ENCODE data around the gene NFKB1. TPM values are rescaled to one million over a fixed set of nuclear protein-coding genes. Genes with fewer than 3 reads are reported as not detected.

The NFKB1 gene
- total and polyA plus RNA-seq, 9 of the 15 experiments (the other 6 are each of a cell fraction or from before 2014, with no cell fraction given), result 2.4 to 14.5 (median 10.3) TPM

GRCh38 chr4:102579794-102580462 is 78.8 kb downstream of the NFKB1 start:
- no TSS peak for BruUV-seq (replicated peaks)

More at GRCh38 chr4:102579794-102580462, 78.8 kb downstream of the NFKB1 start:
- Histone ChIP-seq H3K79me2 (ENCODE audit: control insufficient read depth, insufficient read depth, low read length) (no peaks in the 10 kb centered on the region), H4K20me1 (replicated peaks; ENCODE audit: control insufficient read depth, insufficient read depth, low read length) (no peaks in the 10 kb centered on the region), H3K4me3 (no peak overlapping the region), H2AFZ (ENCODE audit: low read depth, low read length) (no peak overlapping the region), H3K36me3 (ENCODE audit: control insufficient read depth, insufficient read depth, low read length) (peaks cover 15% of the 10 kb centered on the region; the same call in 1 of the 3 replicates), H3K9ac (ENCODE audit: insufficient read depth in 1 of 2, low read depth in 2 of 2, low read length in 2 of 2) (no peak overlapping the region), H3K27ac (ENCODE audit: extremely low read depth, low read depth, low read length) (no peak overlapping the region), H3K9me1 (ENCODE audit: control insufficient read depth, insufficient read depth, low read length) (no peaks in the 10 kb centered on the region), H3K4me2 (ENCODE audit: insufficient read depth, low read length) (no peak overlapping the region), H3K4me1 (replicated peaks in 1 of 2; ENCODE audit: control insufficient read depth in 2 of 2, insufficient read depth in 2 of 2, low read length in 2 of 2) (no peaks in the 10 kb centered on the region), H3K9me3 (replicated peaks; ENCODE audit: control insufficient read depth, insufficient read depth, low read depth, low read length) (no peaks in the 10 kb centered on the region), H3K27me3 (ENCODE audit: control insufficient read depth in 2 of 2, insufficient read depth in 2 of 2, low read length in 2 of 2) (no peaks in the 10 kb centered on the region)
- ATAC-seq (no peak), DNase-seq (ENCODE audit: extremely low read depth in 1 of 4, low spot score in 3 of 4) (no peak), FAIRE-seq (no peak)
- POLR2A ChIA-PET, result no interaction called here
- CTCF ChIA-PET (ENCODE audit: low intra/inter-chr PET ratio), result no interaction called here
- intact Hi-C loops (cut with micrococcal nuclease) (no loop called here), in situ Hi-C loops (cut with MboI) (no loop called here)
- TF ChIP-seq RERE (CRISPR knock-in tag; IDR thresholded peaks at IDR 0.05; ENCODE audit: borderline replicate concordance) (no peak), ZNF76 (CRISPR knock-in tag; IDR thresholded peaks at IDR 0.05; ENCODE audit: borderline replicate concordance) (no peak), RBM34 (IDR thresholded peaks at IDR 0.05; ENCODE audit: borderline replicate concordance, insufficient read depth, low read length) (no peak), NR2F6 (CRISPR knock-in tag; IDR thresholded peaks at IDR 0.05) (no peak), SIX5 (IDR thresholded peaks at IDR 0.05; ENCODE audit: borderline replicate concordance in 1 of 2, insufficient read depth in 1 of 2, low read depth in 1 of 2, low read length in 2 of 2) (no peak), ZNF644 (tag; IDR thresholded peaks at IDR 0.05; ENCODE audit: low read depth) (no peak), ZNF282 (CRISPR knock-in tag; IDR thresholded peaks at IDR 0.05) (no peak)
- 80% methylated on average over 2 of the region's 2 CpGs for WGBS (ENCODE audit: insufficient coverage, low coverage, missing lambda C conversion rate)

Measured in K562 (cell line).